ENCODE data around the gene AMMECR1. TPM values are rescaled to one million over a fixed set of nuclear protein-coding genes. Genes with fewer than 3 reads are reported as not detected.

AMMECR1 gene
- polyA plus RNA-seq, 1 donor from 2014 or later = 3.7 TPM

DNA sequence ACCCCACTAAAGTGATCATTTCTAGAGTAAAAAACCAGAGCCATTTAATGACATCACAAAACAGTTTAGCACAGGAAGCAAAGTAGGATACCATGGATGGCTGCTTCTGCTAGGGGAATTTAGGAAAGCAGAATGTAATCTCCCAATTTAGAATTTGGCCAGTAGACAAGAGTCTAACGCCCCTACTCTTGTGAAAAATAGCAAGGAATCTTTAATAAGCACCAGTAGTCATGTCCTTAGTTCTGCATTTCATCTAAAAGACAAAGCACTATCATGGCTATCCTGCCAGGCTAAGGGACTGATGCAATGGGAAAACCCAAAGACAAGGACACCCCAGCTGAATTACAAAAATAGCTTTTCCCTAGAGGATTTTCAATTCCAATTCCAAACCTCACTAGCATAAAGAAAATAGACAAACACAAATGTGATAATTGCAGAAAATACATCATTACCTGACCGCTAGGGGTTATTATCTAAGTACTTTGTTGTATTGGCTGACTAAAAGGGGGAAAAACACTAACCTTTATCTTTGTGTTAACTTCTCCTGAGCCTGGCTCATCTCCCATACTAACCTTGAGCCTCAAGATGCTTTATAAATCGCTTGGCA, 2.6 kb upstream of the AMMECR1 start:
- Histone ChIP-seq H4K20me1 (ENCODE audit: insufficient read depth) (no peaks in the 10 kb centered on the region), H2AFZ (ENCODE audit: low read depth, low read length) (no peak overlapping the region), H3K27me3 (ENCODE audit: insufficient read depth, low read depth, low read length) (no peaks in the 10 kb centered on the region), H3K9me2 (ENCODE audit: insufficient read depth, low read length) (no peaks in the 10 kb centered on the region), H3K79me2 (replicated peaks; ENCODE audit: insufficient read depth, low read length) (peaks cover 9% of the 10 kb centered on the region), H3K4me2 (ENCODE audit: low read length) (no peak overlapping the region), H3K4me3 (ENCODE audit: low read length) (no peak overlapping the region), H3K27ac (ENCODE audit: low read length) (no peak overlapping the region), H3K9me3 (ENCODE audit: low read length) (no peaks in the 10 kb centered on the region), H3K9ac (ENCODE audit: low read length) (no peak overlapping the region), H3F3A (ENCODE audit: insufficient read depth, low read length, poor library complexity, severe bottlenecking) (no peaks in the 10 kb centered on the region), H3K36me3 (ENCODE audit: insufficient read depth, low read length) (no peaks in the 10 kb centered on the region)
- TF ChIP-seq, protein P1, sequence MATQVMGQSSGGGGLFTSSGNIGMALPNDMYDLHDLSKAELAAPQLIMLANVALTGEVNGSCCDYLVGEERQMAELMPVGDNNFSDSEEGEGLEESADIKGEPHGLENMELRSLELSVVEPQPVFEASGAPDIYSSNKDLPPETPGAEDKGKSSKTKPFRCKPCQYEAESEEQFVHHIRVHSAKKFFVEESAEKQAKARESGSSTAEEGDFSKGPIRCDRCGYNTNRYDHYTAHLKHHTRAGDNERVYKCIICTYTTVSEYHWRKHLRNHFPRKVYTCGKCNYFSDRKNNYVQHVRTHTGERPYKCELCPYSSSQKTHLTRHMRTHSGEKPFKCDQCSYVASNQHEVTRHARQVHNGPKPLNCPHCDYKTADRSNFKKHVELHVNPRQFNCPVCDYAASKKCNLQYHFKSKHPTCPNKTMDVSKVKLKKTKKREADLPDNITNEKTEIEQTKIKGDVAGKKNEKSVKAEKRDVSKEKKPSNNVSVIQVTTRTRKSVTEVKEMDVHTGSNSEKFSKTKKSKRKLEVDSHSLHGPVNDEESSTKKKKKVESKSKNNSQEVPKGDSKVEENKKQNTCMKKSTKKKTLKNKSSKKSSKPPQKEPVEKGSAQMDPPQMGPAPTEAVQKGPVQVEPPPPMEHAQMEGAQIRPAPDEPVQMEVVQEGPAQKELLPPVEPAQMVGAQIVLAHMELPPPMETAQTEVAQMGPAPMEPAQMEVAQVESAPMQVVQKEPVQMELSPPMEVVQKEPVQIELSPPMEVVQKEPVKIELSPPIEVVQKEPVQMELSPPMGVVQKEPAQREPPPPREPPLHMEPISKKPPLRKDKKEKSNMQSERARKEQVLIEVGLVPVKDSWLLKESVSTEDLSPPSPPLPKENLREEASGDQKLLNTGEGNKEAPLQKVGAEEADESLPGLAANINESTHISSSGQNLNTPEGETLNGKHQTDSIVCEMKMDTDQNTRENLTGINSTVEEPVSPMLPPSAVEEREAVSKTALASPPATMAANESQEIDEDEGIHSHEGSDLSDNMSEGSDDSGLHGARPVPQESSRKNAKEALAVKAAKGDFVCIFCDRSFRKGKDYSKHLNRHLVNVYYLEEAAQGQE (IDR thresholded peaks at IDR 0.05; ENCODE audit: borderline replicate concordance) = no peak
- TF ChIP-seq SMC3 (conservative IDR thresholded peaks at IDR 0.05; ENCODE audit: poor library complexity) (no peak), TAF1 (IDR thresholded peaks at IDR 0.05; ENCODE audit: low read depth) (no peak), EP300 (conservative IDR thresholded peaks at IDR 0.05; ENCODE audit: poor library complexity, severe bottlenecking) (no peak), CTCF (IDR thresholded peaks at IDR 0.05; ENCODE audit: poor library complexity, severe bottlenecking) (no peak), MXI1 (conservative IDR thresholded peaks at IDR 0.05; ENCODE audit: poor library complexity, severe bottlenecking) (no peak), POLR2AphosphoS5 (IDR thresholded peaks at IDR 0.05) (no peak), EZH2 (IDR thresholded peaks at IDR 0.05; ENCODE audit: borderline replicate concordance, insufficient read depth, low read length, poor library complexity, severe bottlenecking) (no peak), RAD21 (conservative IDR thresholded peaks at IDR 0.05) (no peak)

DNA sequence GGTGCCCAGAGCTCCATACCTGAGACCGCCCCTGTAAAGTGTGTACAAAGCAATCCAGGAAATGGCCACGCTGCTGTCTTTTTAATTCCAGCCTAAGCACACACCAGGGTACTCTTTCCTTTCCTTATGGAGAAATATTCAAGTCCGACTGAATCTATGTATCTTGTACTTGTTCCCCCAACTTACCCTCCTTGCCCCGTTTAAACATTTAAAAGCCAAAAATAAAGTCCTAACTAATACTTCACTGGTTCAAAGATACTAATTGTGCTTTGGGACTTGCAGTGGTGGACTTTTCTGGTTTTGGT, 731 bp upstream of the AMMECR1 start:
- Histone ChIP-seq H3K9ac (ENCODE audit: low read length) (no peak overlapping the region), H3F3A (ENCODE audit: insufficient read depth, low read length, poor library complexity, severe bottlenecking) (no peaks in the 10 kb centered on the region), H2AFZ (ENCODE audit: low read depth, low read length) (peak overlapping the region; percentile 33), H3K9me2 (ENCODE audit: insufficient read depth, low read length) (no peaks in the 10 kb centered on the region), H3K4me3 (ENCODE audit: low read length) (peak overlapping the region; percentile 85), H4K20me1 (ENCODE audit: insufficient read depth) (no peaks in the 10 kb centered on the region), H3K27ac (ENCODE audit: low read length) (no peak overlapping the region), H3K9me3 (ENCODE audit: low read length) (no peaks in the 10 kb centered on the region), H3K36me3 (ENCODE audit: insufficient read depth, low read length) (no peaks in the 10 kb centered on the region), H3K79me2 (replicated peaks; ENCODE audit: insufficient read depth, low read length) (peaks cover 9% of the 10 kb centered on the region), H3K27me3 (ENCODE audit: insufficient read depth, low read depth, low read length) (no peaks in the 10 kb centered on the region), H3K4me2 (ENCODE audit: low read length) (no peak overlapping the region)
- no peak for TF ChIP-seq SMC3 (conservative IDR thresholded peaks at IDR 0.05; ENCODE audit: poor library complexity)

Data from neural cell (in vitro differentiated cells).